Measurements from ENCODE around the gene FAM227B. TPM values are rescaled to one million over a fixed set of nuclear protein-coding genes. Genes with fewer than 3 reads are reported as not detected.
"Not testable (repeated sequence)": the region's sequence is repeated elsewhere in the genome, so short reads cannot be mapped to it uniquely, and the experiment has no call there.

The FAM227B gene
- total RNA-seq, 1 donor from 2014 or later: 3.8 TPM

- H3K27ac Mint-ChIP-seq (ENCODE audit: unreplicated experiment): no peak overlapping the region
Measured at GRCh38 chr15:49471733-49472132, 148.9 kb downstream of the FAM227B start.

GRCh38 chr15:49471248-49471647 is 149.4 kb downstream of the FAM227B start:
- H3K4me1 Mint-ChIP-seq (ENCODE audit: unreplicated experiment); H3K9me3 Mint-ChIP-seq (ENCODE audit: unreplicated experiment); H3K27ac Mint-ChIP-seq (ENCODE audit: unreplicated experiment); H3K27me3 Mint-ChIP-seq (ENCODE audit: unreplicated experiment); H3K36me3 Mint-ChIP-seq (ENCODE audit: low read depth, unreplicated experiment); H3K4me3 Mint-ChIP-seq (ENCODE audit: unreplicated experiment): not testable (repeated sequence)
- peak; percentile 44 for DNase-seq (ENCODE audit: low spot score)

More at GRCh38 chr15:49471733-49472132, 148.9 kb downstream of the FAM227B start:
- Mint-ChIP-seq H3K4me3 (ENCODE audit: unreplicated experiment) (no peak overlapping the region), H3K36me3 (ENCODE audit: low read depth, unreplicated experiment) (no peaks in the 10 kb centered on the region), H3K27me3 (ENCODE audit: unreplicated experiment) (no peaks in the 10 kb centered on the region), H3K4me1 (ENCODE audit: unreplicated experiment) (no peaks in the 10 kb centered on the region), H3K9me3 (ENCODE audit: unreplicated experiment) (no peaks in the 10 kb centered on the region)
- DNase-seq (ENCODE audit: low spot score): no peak
- no peak for TF ChIP-seq CTCF (IDR thresholded peaks at IDR 0.05; ENCODE audit: unreplicated experiment)

- Mint-ChIP-seq H3K4me3 (ENCODE audit: unreplicated experiment) (no peak overlapping the region), H3K27me3 (ENCODE audit: unreplicated experiment) (no peaks in the 10 kb centered on the region), H3K9me3 (ENCODE audit: unreplicated experiment) (no peaks in the 10 kb centered on the region), H3K4me1 (ENCODE audit: unreplicated experiment) (no peaks in the 10 kb centered on the region), H3K27ac (ENCODE audit: unreplicated experiment) (no peak overlapping the region), H3K36me3 (ENCODE audit: low read depth, unreplicated experiment) (no peaks in the 10 kb centered on the region)
- no peak for TF ChIP-seq CTCF (IDR thresholded peaks at IDR 0.05; ENCODE audit: unreplicated experiment)
- DNase-seq (ENCODE audit: low spot score): no peak
Measured at GRCh38 chr15:49468481-49468839, 152.2 kb downstream of the FAM227B start.

GRCh38 chr15:49467746-49468480 is 152.7 kb downstream of the FAM227B start:
- DNase-seq (ENCODE audit: low spot score): no peak
- Mint-ChIP-seq H3K9me3 (ENCODE audit: unreplicated experiment) (no peaks in the 10 kb centered on the region), H3K27me3 (ENCODE audit: unreplicated experiment) (no peaks in the 10 kb centered on the region), H3K27ac (ENCODE audit: unreplicated experiment) (no peak overlapping the region), H3K4me1 (ENCODE audit: unreplicated experiment) (no peaks in the 10 kb centered on the region), H3K36me3 (ENCODE audit: low read depth, unreplicated experiment) (no peaks in the 10 kb centered on the region), H3K4me3 (ENCODE audit: unreplicated experiment) (no peak overlapping the region)
- no peak for TF ChIP-seq CTCF (IDR thresholded peaks at IDR 0.05; ENCODE audit: unreplicated experiment)

GRCh38 chr15:49466119-49466518 is 154.5 kb downstream of the FAM227B start:
- Mint-ChIP-seq H3K27me3 (ENCODE audit: unreplicated experiment) (no peaks in the 10 kb centered on the region), H3K4me3 (ENCODE audit: unreplicated experiment) (no peak overlapping the region), H3K4me1 (ENCODE audit: unreplicated experiment) (no peaks in the 10 kb centered on the region), H3K27ac (ENCODE audit: unreplicated experiment) (no peak overlapping the region), H3K9me3 (ENCODE audit: unreplicated experiment) (no peaks in the 10 kb centered on the region), H3K36me3 (ENCODE audit: low read depth, unreplicated experiment) (no peaks in the 10 kb centered on the region)
- no peak for DNase-seq (ENCODE audit: low spot score)
- no peak for TF ChIP-seq CTCF (IDR thresholded peaks at IDR 0.05; ENCODE audit: unreplicated experiment)
